H9 (cell line): ENCODE data around the gene MAP2. TPM values are rescaled to one million over a fixed set of nuclear protein-coding genes. Genes with fewer than 3 reads are reported as not detected.
"Not testable (repeated sequence)": the region's sequence is repeated elsewhere in the genome, so short reads cannot be mapped to it uniquely, and the experiment has no call there.

Experiments used
- DNase-seq: peaks from one replicate; pipeline ENCODE4 v3.0.0-alpha.2; 2017
- H2AFZ ChIP-seq: one replicate; pipeline ENCODE4 v1.6.1; 2013; ENCODE audit warnings: mild to moderate bottlenecking, low read length, control low read depth, moderate library complexity
- H2AK5ac ChIP-seq: 2 replicates; pipeline ENCODE4 v1.6.1; 2013; ENCODE audit warnings: low read length, control low read depth, mixed read lengths; ENCODE audit not compliant: insufficient read length
- H2BK120ac ChIP-seq: one replicate; pipeline ENCODE4 v1.6.1; 2013; ENCODE audit warnings: low read depth, mild to moderate bottlenecking, low read length, control low read depth, inconsistent platforms; ENCODE audit not compliant: poor library complexity, severe bottlenecking
- H2BK12ac ChIP-seq: 2 replicates; pipeline ENCODE4 v1.6.1; 2013; ENCODE audit warnings: low read length, control low read depth, mixed read lengths, low read depth; ENCODE audit not compliant: insufficient read length
- H2BK15ac ChIP-seq: 2 replicates; pipeline ENCODE4 v1.6.1; 2013; ENCODE audit warnings: low read depth, low read length, control low read depth
- H2BK20ac ChIP-seq: one replicate; pipeline ENCODE4 v1.6.1; 2013; ENCODE audit warnings: low read depth, mild to moderate bottlenecking, low read length, control low read depth, inconsistent platforms; ENCODE audit not compliant: poor library complexity, severe bottlenecking
- H2BK5ac ChIP-seq: 2 replicates; pipeline ENCODE4 v1.6.1; 2013; ENCODE audit warnings: low read length, control low read depth, mixed read lengths; ENCODE audit not compliant: insufficient read length
- H3K14ac ChIP-seq: 2 replicates; pipeline ENCODE4 v1.6.1; 2013; ENCODE audit warnings: low read length, control low read depth; ENCODE audit not compliant: insufficient read depth
- H3K18ac ChIP-seq: 2 replicates; pipeline ENCODE4 v1.6.1; 2013; ENCODE audit warnings: low read depth, mild to moderate bottlenecking, mixed read lengths, low read length, control low read depth; ENCODE audit not compliant: insufficient read length
- H3K23ac ChIP-seq: 2 replicates; pipeline ENCODE4 v1.6.1; 2013; ENCODE audit warnings: low read length, control low read depth, mixed read lengths, low read depth; ENCODE audit not compliant: insufficient read length
- H3K23me2 ChIP-seq: 2 replicates; pipeline ENCODE4 v1.6.1; 2013; ENCODE audit warnings: low read depth, mild to moderate bottlenecking, mixed read lengths, low read length, control low read depth; ENCODE audit not compliant: insufficient read length, poor library complexity, severe bottlenecking
- H3K27ac ChIP-seq: 2 replicates; pipeline ENCODE4 v1.5.1; 2013; ENCODE audit warnings: low read length, control low read depth, mixed read lengths, low read depth; ENCODE audit not compliant: insufficient read length
- H3K27me3 ChIP-seq: 2 replicates; pipeline ENCODE4 v1.6.1; 2013; ENCODE audit warnings: low read length, control low read depth, inconsistent platforms; ENCODE audit not compliant: insufficient read depth
- H3K4ac ChIP-seq: 2 replicates; pipeline ENCODE4 v1.6.1; 2013; ENCODE audit warnings: low read depth, mild to moderate bottlenecking, control low read depth, inconsistent platforms, low read length, moderate library complexity
- H3K4me1 ChIP-seq: 2 replicates; pipeline ENCODE4 v1.6.1; 2013; ENCODE audit warnings: low read length, control low read depth, inconsistent platforms; ENCODE audit not compliant: insufficient read depth
- H3K4me2 ChIP-seq: 2 replicates; pipeline ENCODE4 v1.6.1; 2013; ENCODE audit warnings: low read length, control low read depth, mixed read lengths; ENCODE audit not compliant: insufficient read length, insufficient read depth
- H3K56ac ChIP-seq: 2 replicates; pipeline ENCODE4 v1.6.1; 2013; ENCODE audit warnings: low read depth, mild to moderate bottlenecking, mixed read lengths, low read length, control low read depth; ENCODE audit not compliant: insufficient read length
- H3K79me1 ChIP-seq: 2 replicates; pipeline ENCODE4 v1.6.1; 2013; ENCODE audit warnings: low read depth, mild to moderate bottlenecking, moderate library complexity, low read length, control low read depth, inconsistent platforms; ENCODE audit not compliant: insufficient read depth, poor library complexity, severe bottlenecking
- H3K79me2 ChIP-seq: 2 replicates; pipeline ENCODE4 v1.6.1; 2013; ENCODE audit warnings: low read length, control low read depth, inconsistent platforms; ENCODE audit not compliant: insufficient read depth
- H3K9ac ChIP-seq: 2 replicates; pipeline ENCODE4 v1.6.1; 2013; ENCODE audit warnings: low read length, control low read depth, mixed read lengths; ENCODE audit not compliant: insufficient read length; ENCODE audit errors: extremely low read depth
- H3K9me3 ChIP-seq: one replicate; pipeline ENCODE4 v1.6.1; 2013; ENCODE audit warnings: low read depth, low read length, inconsistent platforms; ENCODE audit not compliant: control insufficient read depth
- H3T11ph ChIP-seq: one replicate; pipeline ENCODE4 v1.6.1; 2013; ENCODE audit warnings: mild to moderate bottlenecking, low read length, control low read depth, inconsistent platforms
- H4K20me1 ChIP-seq: one replicate; pipeline ENCODE4 v1.6.1; 2013; ENCODE audit not compliant: control insufficient read depth, insufficient read length, insufficient read depth
- H4K5ac ChIP-seq: 2 replicates; pipeline ENCODE4 v1.6.1; 2013; ENCODE audit warnings: low read depth, mild to moderate bottlenecking, mixed read lengths, low read length, control low read depth; ENCODE audit not compliant: insufficient read length
- H4K8ac ChIP-seq: replicated peaks from 2 replicates; pipeline ENCODE4 v1.6.1; 2013; ENCODE audit warnings: low read length, control low read depth, mixed read lengths, low read depth; ENCODE audit not compliant: insufficient read length
- H4K91ac ChIP-seq: 2 replicates; pipeline ENCODE4 v1.6.1; 2013; ENCODE audit warnings: low read depth, mild to moderate bottlenecking, moderate library complexity, mixed read lengths, low read length, control low read depth; ENCODE audit not compliant: insufficient read length
- H3K27ac Mint-ChIP-seq, 3 experiments: 2 replicates in 2 of 3; 3 replicates in 1 of 3; pipeline ENCODE4 v1.8.0; 2020 to 2021; ENCODE audit warnings: mixed read lengths in 3 of 3, mild to moderate bottlenecking in 1 of 3, moderate library complexity in 1 of 3
- H3K27me3 Mint-ChIP-seq: 2 replicates; pipeline ENCODE4 v1.8.0; 2021; ENCODE audit warnings: low read depth, mild to moderate bottlenecking, moderate library complexity, mixed read lengths
- H3K36me3 Mint-ChIP-seq, 3 experiments: 2 replicates in 2 of 3; 3 replicates in 1 of 3; pipeline ENCODE4 v1.8.0; 2020 to 2021; ENCODE audit warnings: low read depth in 3 of 3, mixed read lengths in 3 of 3; ENCODE audit not compliant: insufficient read depth in 1 of 3
- H3K4me1 Mint-ChIP-seq, 2 experiments: 2 replicates each; pipeline ENCODE4 v1.8.0; 2020; ENCODE audit warnings: mixed read lengths in 2 of 2
- H3K4me3 Mint-ChIP-seq, 2 experiments: 2 replicates in 1 of 2; 3 replicates in 1 of 2; pipeline ENCODE4 v1.8.0; 2020 to 2021; ENCODE audit warnings: mild to moderate bottlenecking in 2 of 2, mixed read lengths in 2 of 2, moderate library complexity in 1 of 2
- H3K9me3 Mint-ChIP-seq, 2 experiments: 2 replicates in 1 of 2; 3 replicates in 1 of 2; pipeline ENCODE4 v1.8.0; 2020; ENCODE audit warnings: mild to moderate bottlenecking in 2 of 2, mixed read lengths in 2 of 2, moderate library complexity in 1 of 2
- WGBS: extraction: QIAGEN DNeasy Blood & Tissue Kit; methylation state at CpG from one replicate; pipeline ENCODE4 v1.1.7; 2013; ENCODE audit warnings: missing lambda C conversion rate, low lambda C conversion rate, mixed read lengths; ENCODE audit not compliant: insufficient read length; ENCODE audit errors: extremely low coverage; 5-methylcytosine and 5-hydroxymethylcytosine counted together
- total RNA-seq: library from RNA; stranded (reverse); gene quantifications from 2 replicates; pipeline ENCODE4 v1.2.1, GENCODE V29; 2021
- TF ChIP-seq, protein P1 (sequence below): fragments of 200-600 bp; sonication (generic); conservative IDR thresholded peaks from 3 replicates; pipeline ENCODE4 v1.8.0; 2021; ENCODE audit warnings: antibody characterized with exemption, mild to moderate bottlenecking

The MAP2 gene
- total RNA-seq, 1 experiment from 2014 or later, result 0.87 TPM

GRCh38 chr2:209596262-209596661, 172.4 kb downstream of the MAP2 start:
- no peaks in the 10 kb centered on the region for H3K79me2 ChIP-seq
- H3K27me3 Mint-ChIP-seq, result no peaks in the 10 kb centered on the region
- no peaks in the 10 kb centered on the region for H4K20me1 ChIP-seq

GRCh38 chr2:209598227-209598626, 174.4 kb downstream of the MAP2 start:
- H2BK12ac ChIP-seq, H2AFZ ChIP-seq, H3K79me2 ChIP-seq, H2AK5ac ChIP-seq, H4K20me1 ChIP-seq, H3K14ac ChIP-seq, H3K27me3 Mint-ChIP-seq, H3K9me3 Mint-ChIP-seq, H4K5ac ChIP-seq, H3K18ac ChIP-seq, H3K23me2 ChIP-seq, H2BK120ac ChIP-seq, H3K4me1 ChIP-seq, H3K4ac ChIP-seq, H2BK20ac ChIP-seq, H4K8ac ChIP-seq, H3K27me3 ChIP-seq, H3K9ac ChIP-seq, H3K56ac ChIP-seq, H2BK15ac ChIP-seq, H3T11ph ChIP-seq, H3K23ac ChIP-seq, H3K27ac Mint-ChIP-seq, H4K91ac ChIP-seq, H2BK5ac ChIP-seq, H3K79me1 ChIP-seq, DNase-seq, H3K9me3 ChIP-seq, H3K4me3 Mint-ChIP-seq, H3K4me2 ChIP-seq, H3K27ac ChIP-seq: not testable (repeated sequence)
- Mint-ChIP-seq H3K36me3 (peaks cover 2 to 12% (median 9%) of the 10 kb centered on the region in 3 experiments; a peak in 6 of 7 replicates), H3K4me1 (peaks cover 3 to 22% of the 10 kb centered on the region in 2 experiments; a peak in 3 of 4 replicates)
- no CpG with 5 or more reads among the region's 6 CpGs for WGBS

More at GRCh38 chr2:209596262-209596661, 172.4 kb downstream of the MAP2 start:
- Mint-ChIP-seq H3K4me1 (peaks cover 3 to 10% of the 10 kb centered on the region in 2 experiments; a peak in 3 of 4 replicates), H3K36me3 (peaks cover 2 to 12% (median 9%) of the 10 kb centered on the region in 3 experiments; a peak in 6 of 7 replicates), H3K27ac (no peak overlapping the region), H3K4me3 (no peak overlapping the region), H3K9me3 (peaks cover 7 to 8% of the 10 kb centered on the region in 2 experiments; a peak in 4 of 5 replicates)
- H2AK5ac ChIP-seq, result no peak overlapping the region
- H3K18ac ChIP-seq, result no peak overlapping the region
- no peaks in the 10 kb centered on the region for H3K79me1 ChIP-seq
- H2BK12ac ChIP-seq, result no peak overlapping the region
- no peaks in the 10 kb centered on the region for H3K27me3 ChIP-seq
- H4K8ac ChIP-seq, result no peak overlapping the region
- H2BK15ac ChIP-seq, result no peak overlapping the region
- no peak overlapping the region for H3K9ac ChIP-seq
- no peak for DNase-seq
- no peak overlapping the region for H2AFZ ChIP-seq
- H2BK5ac ChIP-seq, result no peak overlapping the region
- no peak overlapping the region for H3K14ac ChIP-seq
- no peak overlapping the region for H3K56ac ChIP-seq
- no peak overlapping the region for H4K5ac ChIP-seq
- H3T11ph ChIP-seq, result no peak overlapping the region
- H3K27ac ChIP-seq, result no peak overlapping the region
- H3K4me1 ChIP-seq, result no peaks in the 10 kb centered on the region; the same call in 1 of the 2 replicates
- no peaks in the 10 kb centered on the region for H3K23me2 ChIP-seq
- WGBS, result no CpG with 5 or more reads among the region's 4 CpGs
- no peak overlapping the region for H2BK120ac ChIP-seq
- H3K23ac ChIP-seq, result no peak overlapping the region
- H3K9me3 ChIP-seq, result no peaks in the 10 kb centered on the region
- H2BK20ac ChIP-seq, result no peak overlapping the region
- no peak overlapping the region for H3K4me2 ChIP-seq
- no peak overlapping the region for H4K91ac ChIP-seq
- no peak overlapping the region for H3K4ac ChIP-seq
- TF ChIP-seq, protein P1, sequence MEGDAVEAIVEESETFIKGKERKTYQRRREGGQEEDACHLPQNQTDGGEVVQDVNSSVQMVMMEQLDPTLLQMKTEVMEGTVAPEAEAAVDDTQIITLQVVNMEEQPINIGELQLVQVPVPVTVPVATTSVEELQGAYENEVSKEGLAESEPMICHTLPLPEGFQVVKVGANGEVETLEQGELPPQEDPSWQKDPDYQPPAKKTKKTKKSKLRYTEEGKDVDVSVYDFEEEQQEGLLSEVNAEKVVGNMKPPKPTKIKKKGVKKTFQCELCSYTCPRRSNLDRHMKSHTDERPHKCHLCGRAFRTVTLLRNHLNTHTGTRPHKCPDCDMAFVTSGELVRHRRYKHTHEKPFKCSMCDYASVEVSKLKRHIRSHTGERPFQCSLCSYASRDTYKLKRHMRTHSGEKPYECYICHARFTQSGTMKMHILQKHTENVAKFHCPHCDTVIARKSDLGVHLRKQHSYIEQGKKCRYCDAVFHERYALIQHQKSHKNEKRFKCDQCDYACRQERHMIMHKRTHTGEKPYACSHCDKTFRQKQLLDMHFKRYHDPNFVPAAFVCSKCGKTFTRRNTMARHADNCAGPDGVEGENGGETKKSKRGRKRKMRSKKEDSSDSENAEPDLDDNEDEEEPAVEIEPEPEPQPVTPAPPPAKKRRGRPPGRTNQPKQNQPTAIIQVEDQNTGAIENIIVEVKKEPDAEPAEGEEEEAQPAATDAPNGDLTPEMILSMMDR, result no peak
